Natural killer cell (primary cell): Measurements from ENCODE around the gene TEKT5. TPM values are rescaled to one million over a fixed set of nuclear protein-coding genes. Genes with fewer than 3 reads are reported as not detected.

Experiments
- ATAC-seq, 3 donors: fragments of 150-1000 bp in 2 of 3; fragments of 200-7000 bp in 1 of 3; cut with Tn5 transposase; 1 replicate in 1 of 3; 2 replicates in 2 of 3; pipeline ENCODE4 v1.10.0; 2021; ENCODE audit warnings: mild to moderate bottlenecking in 2 of 3, moderate library complexity in 2 of 3
- DNase-seq, 2 donors: peaks; one replicate each; pipeline versions ENCODE4 v3.0.0 to v3.0.0-alpha.2; 2013 to 2021; ENCODE audit warnings: mixed read lengths in 1 of 2
- H3K27ac ChIP-seq: one replicate; pipeline ENCODE4 v1.5.1; 2013; ENCODE audit warnings: mild to moderate bottlenecking, low read length
- H3K27me3 ChIP-seq: one replicate; pipeline ENCODE4 v1.6.1; 2013; ENCODE audit warnings: low read length; ENCODE audit not compliant: control insufficient read depth, insufficient read depth
- H3K36me3 ChIP-seq: one replicate; pipeline ENCODE4 v1.6.1; 2013; ENCODE audit warnings: low read length; ENCODE audit not compliant: control insufficient read depth, insufficient read depth
- H3K4me1 ChIP-seq: one replicate; pipeline ENCODE4 v1.6.1; 2013; ENCODE audit warnings: low read length; ENCODE audit not compliant: control insufficient read depth, insufficient read depth
- H3K4me3 ChIP-seq: one replicate; pipeline ENCODE4 v1.5.1; 2013; ENCODE audit warnings: low read length
- H3K9me3 ChIP-seq: one replicate; pipeline ENCODE4 v1.6.1; 2013; ENCODE audit warnings: low read length; ENCODE audit not compliant: control insufficient read depth, insufficient read depth
- H3K27ac Mint-ChIP-seq, 2 donors: one replicate each; pipeline ENCODE4 v1.8.0; 2022; ENCODE audit warnings: mild to moderate bottlenecking in 2 of 2, mixed read lengths in 2 of 2, moderate library complexity in 1 of 2
- H3K27me3 Mint-ChIP-seq, 2 donors: one replicate each; pipeline ENCODE4 v1.8.0; 2022; ENCODE audit warnings: low read depth in 2 of 2, mixed read lengths in 2 of 2
- H3K36me3 Mint-ChIP-seq: one replicate; pipeline ENCODE4 v1.8.0; 2022; ENCODE audit warnings: mixed read lengths
- H3K4me1 Mint-ChIP-seq, 2 donors: one replicate each; pipeline ENCODE4 v1.8.0; 2022; ENCODE audit warnings: mixed read lengths in 2 of 2
- H3K4me3 Mint-ChIP-seq: one replicate; pipeline ENCODE4 v1.8.0; 2022; ENCODE audit warnings: mild to moderate bottlenecking, moderate library complexity, mixed read lengths
- H3K9me3 Mint-ChIP-seq, 2 donors: one replicate each; pipeline ENCODE4 v1.8.0; 2022; ENCODE audit warnings: mixed read lengths in 2 of 2
- WGBS: methylation state at CpG from one replicate; pipeline ENCODE4 v1.1.7; 2013; ENCODE audit warnings: missing lambda C conversion rate; ENCODE audit not compliant: insufficient coverage; 5-methylcytosine and 5-hydroxymethylcytosine counted together
- intact Hi-C: fragments of 100-400 bp; cut with micrococcal nuclease; formaldehyde crosslinking; loops from one replicate; pipeline ENCODE4 v1.14.2; 2022
- total RNA-seq, 4 donors: library from RNA; stranded (reverse); fragments of 120-200 nt in 1 of 4; gene quantifications; one replicate each; pipeline versions ENCODE4 v1.2.3 to v1.2.4, GENCODE V29; 2013 to 2022
- TF ChIP-seq, protein P1 (sequence below): fragments of 200-600 bp; IDR thresholded peaks from one replicate; pipeline ENCODE4 v1.8.0; 2022; ENCODE audit warnings: antibody characterized with exemption

TEKT5 gene
- total RNA-seq, 3 donors from 2014 or later (not counting 1 experiment from before 2014, with no cell fraction given), result 1.1 TPM; not detected in 2

DNA sequence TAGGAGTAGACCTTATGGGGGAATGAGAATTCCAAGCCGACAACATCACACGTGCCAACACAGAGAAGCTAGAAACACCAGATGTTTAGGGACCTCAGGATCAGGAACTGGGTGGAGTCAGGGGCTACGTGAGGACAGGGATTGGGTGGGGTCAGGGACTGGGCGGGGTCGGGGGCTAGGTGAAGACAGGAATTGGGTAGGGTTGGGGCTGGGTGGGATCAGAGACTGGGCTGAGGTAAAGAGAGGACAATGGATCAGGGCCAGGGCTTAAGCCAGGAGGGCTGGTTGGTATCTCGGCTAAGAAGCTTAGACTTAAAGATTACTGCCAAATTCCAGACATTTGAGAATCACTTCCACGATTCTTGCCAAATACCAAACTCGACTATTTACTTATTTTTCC is 11.6 kb downstream of the TEKT5 start:
- intact Hi-C loops, result no loop called here
- no peak for ATAC-seq
- H3K9me3 ChIP-seq, result no peaks in the 10 kb centered on the region
- H3K4me1 Mint-ChIP-seq, result no peaks in the 10 kb centered on the region
- H3K36me3 ChIP-seq, result no peaks in the 10 kb centered on the region
- H3K27me3 Mint-ChIP-seq, result peaks cover 6 to 12% of the 10 kb centered on the region in 2 donors
- H3K4me3 ChIP-seq, result no peak overlapping the region
- no peak overlapping the region for H3K27ac ChIP-seq
- no peak overlapping the region for H3K27ac Mint-ChIP-seq
- TF ChIP-seq, protein P1, sequence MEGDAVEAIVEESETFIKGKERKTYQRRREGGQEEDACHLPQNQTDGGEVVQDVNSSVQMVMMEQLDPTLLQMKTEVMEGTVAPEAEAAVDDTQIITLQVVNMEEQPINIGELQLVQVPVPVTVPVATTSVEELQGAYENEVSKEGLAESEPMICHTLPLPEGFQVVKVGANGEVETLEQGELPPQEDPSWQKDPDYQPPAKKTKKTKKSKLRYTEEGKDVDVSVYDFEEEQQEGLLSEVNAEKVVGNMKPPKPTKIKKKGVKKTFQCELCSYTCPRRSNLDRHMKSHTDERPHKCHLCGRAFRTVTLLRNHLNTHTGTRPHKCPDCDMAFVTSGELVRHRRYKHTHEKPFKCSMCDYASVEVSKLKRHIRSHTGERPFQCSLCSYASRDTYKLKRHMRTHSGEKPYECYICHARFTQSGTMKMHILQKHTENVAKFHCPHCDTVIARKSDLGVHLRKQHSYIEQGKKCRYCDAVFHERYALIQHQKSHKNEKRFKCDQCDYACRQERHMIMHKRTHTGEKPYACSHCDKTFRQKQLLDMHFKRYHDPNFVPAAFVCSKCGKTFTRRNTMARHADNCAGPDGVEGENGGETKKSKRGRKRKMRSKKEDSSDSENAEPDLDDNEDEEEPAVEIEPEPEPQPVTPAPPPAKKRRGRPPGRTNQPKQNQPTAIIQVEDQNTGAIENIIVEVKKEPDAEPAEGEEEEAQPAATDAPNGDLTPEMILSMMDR, result no peak
- no peak for DNase-seq
- no peaks in the 10 kb centered on the region for H3K4me1 ChIP-seq
- no peaks in the 10 kb centered on the region for H3K27me3 ChIP-seq
- H3K4me3 Mint-ChIP-seq, result no peak overlapping the region
- no peaks in the 10 kb centered on the region for H3K36me3 Mint-ChIP-seq
- WGBS, result 84% methylated on average over 5 of the region's 8 CpGs
- H3K9me3 Mint-ChIP-seq, result no peaks in the 10 kb centered on the region

GRCh38 chr16:10682604-10683003 is 12.1 kb downstream of the TEKT5 start:
- H3K36me3 ChIP-seq, result no peaks in the 10 kb centered on the region
- Mint-ChIP-seq H3K27me3 (peaks cover 6 to 12% of the 10 kb centered on the region in 2 donors), H3K4me1 (no peaks in the 10 kb centered on the region), H3K9me3 (no peaks in the 10 kb centered on the region), H3K36me3 (no peaks in the 10 kb centered on the region), H3K27ac (no peak overlapping the region), H3K4me3 (no peak overlapping the region)
- no peaks in the 10 kb centered on the region for H3K27me3 ChIP-seq
- intact Hi-C loops, result no loop called here
- H3K9me3 ChIP-seq, result no peaks in the 10 kb centered on the region
- no peaks in the 10 kb centered on the region for H3K4me1 ChIP-seq
- TF ChIP-seq, protein P1, result no peak
- no peak overlapping the region for H3K27ac ChIP-seq
- DNase-seq (no peak), ATAC-seq (no peak)
- H3K4me3 ChIP-seq, result no peak overlapping the region
- WGBS, result 79% methylated on average over 7 of the region's 7 CpGs

DNA sequence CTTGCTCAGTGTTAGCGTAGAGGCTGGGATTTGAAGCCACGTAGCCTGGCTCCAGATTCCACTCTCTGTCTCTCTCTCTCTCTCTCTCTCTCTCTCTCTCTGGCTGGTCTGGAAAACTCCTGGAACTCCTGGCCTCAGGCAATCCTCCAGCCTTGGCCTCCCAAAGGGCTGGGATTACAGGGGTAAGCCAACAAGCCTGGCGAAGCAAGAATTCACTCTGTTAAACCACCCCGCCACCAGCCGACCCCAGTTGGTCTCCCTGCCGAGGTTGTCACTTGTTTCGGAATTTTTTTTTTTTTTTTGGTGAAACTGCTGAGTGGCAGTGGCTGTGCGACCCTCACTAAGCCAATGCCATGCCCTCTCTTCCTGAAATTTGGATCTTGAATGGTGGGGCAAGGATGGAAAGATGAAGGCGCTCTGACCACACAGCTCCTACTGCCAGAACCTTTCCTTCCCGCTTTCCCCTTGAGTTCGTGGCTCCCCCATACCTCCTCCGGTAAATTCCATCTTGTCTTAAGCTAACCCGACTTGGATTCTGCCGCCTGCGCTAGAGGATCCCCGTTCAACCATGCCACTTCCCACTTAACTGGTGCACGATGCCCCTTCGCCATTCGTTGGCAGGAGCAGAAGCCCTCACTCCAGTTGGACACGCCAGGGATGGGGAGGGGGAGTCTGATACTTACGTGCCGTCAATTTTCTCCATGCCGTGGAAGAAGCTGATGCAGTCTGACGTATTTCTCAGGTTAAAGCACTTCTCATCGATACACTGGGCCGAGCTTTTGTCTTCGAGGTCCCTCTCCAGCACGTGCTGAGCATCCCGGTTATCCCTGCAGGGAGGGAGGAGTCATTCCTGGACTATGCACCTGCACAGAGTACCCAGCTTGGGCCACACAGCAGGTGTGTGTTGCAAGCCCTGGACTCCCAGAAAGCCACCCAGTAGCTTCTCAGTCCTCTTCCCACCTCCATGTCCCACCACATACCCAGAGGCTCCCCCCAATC is 13.1 kb downstream of the TEKT5 start:
- WGBS, result 78% methylated on average over 28 of the region's 29 CpGs
- DNase-seq, result no peak
- no peaks in the 10 kb centered on the region for H3K4me1 Mint-ChIP-seq
- intact Hi-C loops, result no loop called here
- Histone ChIP-seq H3K4me1 (no peaks in the 10 kb centered on the region), H3K27ac (no peak overlapping the region), H3K9me3 (no peaks in the 10 kb centered on the region), H3K36me3 (no peaks in the 10 kb centered on the region), H3K27me3 (no peaks in the 10 kb centered on the region), H3K4me3 (no peak overlapping the region)
- H3K9me3 Mint-ChIP-seq, result no peaks in the 10 kb centered on the region
- peaks cover 6 to 12% of the 10 kb centered on the region in 2 donors for H3K27me3 Mint-ChIP-seq
- H3K4me3 Mint-ChIP-seq, result no peak overlapping the region
- TF ChIP-seq, protein P1, result no peak
- H3K36me3 Mint-ChIP-seq, result no peaks in the 10 kb centered on the region
- ATAC-seq, result no peak
- H3K27ac Mint-ChIP-seq, result no peak overlapping the region
